GM18909 (cell line): ENCODE measurements around the gene PCBP3.
"Not testable (repeated sequence)": the region's sequence is repeated elsewhere in the genome, so short reads cannot be mapped to it uniquely, and the experiment has no call there.

Experiments
- ATAC-seq: cut with Tn5 transposase; IDR thresholded peaks from one replicate; pipeline ENCODE4 v1.9.1; 2021; ENCODE audit warnings: mild to moderate bottlenecking; ENCODE audit not compliant: unreplicated experiment, poor library complexity

PCBP3 gene

DNA sequence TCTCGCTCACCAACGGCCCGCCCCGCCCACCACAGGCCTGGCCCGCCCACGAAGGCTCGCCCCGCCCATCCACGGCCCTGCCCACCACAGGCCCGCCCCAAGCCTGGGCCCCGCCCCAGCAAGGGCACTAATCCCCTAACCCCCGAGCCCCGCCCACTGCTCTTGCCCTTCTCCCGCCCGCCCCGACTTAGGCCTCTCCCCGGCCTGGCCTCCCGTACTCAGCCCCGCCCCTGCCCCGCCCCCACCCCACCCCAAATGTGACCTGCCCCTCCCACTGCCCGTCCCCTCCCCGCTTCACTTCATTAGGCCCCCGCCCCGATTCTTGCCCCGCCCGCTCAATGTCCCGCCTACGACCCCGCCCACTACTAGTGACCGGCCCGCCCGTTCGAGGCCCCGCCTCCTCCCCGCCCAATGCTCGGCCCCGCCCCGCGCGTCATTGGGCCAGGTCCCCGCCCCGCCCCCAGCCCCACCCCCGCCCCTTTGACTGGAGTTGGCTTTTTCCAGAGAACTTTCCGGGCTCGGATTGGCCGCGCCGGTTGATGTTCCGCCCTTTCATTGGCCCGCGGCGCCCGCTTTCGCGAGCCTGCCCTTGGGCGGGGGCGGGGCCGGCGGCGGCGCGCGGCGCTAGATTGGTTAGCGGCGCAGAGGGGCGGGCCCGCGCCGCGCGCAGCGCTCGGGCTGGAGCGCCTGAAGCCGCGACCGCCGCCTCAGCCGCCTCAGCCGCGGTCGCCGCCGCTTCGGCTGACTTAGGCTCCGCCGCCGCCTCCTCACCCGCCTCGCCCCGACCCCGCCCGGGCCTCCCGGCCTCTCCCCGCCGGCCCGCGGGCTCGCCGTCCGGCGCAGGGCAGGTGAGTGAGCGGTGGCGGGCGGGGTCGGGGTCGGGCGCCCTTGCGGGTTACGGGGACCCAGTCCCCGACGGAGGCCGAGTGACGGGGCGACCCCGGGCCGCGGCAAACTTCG is at the start of gene PCBP3:
TSS of gene PCBP3 (plus strand) at position 705 of the 960 bp plus-strand sequence. CDS start 206,361 bp downstream, outside the sequence.
- peak; percentile 78 for ATAC-seq

DNA sequence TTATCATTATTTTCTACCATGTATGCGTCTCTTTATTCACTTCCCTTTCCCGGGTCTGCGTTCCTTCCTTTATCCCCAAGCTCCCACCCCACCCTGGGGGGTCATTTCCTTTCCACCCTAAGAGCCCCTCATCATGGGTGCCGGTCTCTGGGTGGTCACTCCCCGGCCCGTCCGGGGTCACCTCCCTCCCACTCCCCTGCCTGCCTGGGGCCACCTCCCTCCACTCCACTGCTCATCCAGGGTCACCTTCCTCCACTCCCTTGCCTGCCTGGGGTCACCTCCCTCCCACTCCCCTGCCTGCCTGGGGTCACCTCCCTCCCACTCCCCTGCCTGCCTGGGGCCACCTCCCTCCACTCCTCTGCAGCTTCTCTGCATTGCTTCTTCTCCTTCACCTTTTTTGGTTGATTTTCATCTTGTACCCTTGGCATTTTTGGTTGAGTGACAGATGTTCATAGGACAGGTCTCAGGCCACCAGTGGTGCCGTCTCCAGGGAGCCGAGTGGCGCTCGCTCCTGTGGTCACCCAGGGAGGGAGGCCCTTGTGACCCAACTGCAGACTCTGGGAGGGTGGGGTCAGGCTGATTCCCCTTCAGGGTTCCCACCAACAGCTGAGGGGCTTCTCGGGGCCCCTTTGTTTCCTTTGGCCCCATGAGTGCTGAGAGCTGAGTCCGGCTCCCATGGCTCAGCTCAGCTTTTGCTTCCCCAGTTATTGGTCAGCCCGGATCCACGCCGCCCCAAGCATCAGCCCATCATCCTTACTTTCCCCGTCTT is 48.6 kb upstream of the PCBP3 start:
- no peak for ATAC-seq

DNA sequence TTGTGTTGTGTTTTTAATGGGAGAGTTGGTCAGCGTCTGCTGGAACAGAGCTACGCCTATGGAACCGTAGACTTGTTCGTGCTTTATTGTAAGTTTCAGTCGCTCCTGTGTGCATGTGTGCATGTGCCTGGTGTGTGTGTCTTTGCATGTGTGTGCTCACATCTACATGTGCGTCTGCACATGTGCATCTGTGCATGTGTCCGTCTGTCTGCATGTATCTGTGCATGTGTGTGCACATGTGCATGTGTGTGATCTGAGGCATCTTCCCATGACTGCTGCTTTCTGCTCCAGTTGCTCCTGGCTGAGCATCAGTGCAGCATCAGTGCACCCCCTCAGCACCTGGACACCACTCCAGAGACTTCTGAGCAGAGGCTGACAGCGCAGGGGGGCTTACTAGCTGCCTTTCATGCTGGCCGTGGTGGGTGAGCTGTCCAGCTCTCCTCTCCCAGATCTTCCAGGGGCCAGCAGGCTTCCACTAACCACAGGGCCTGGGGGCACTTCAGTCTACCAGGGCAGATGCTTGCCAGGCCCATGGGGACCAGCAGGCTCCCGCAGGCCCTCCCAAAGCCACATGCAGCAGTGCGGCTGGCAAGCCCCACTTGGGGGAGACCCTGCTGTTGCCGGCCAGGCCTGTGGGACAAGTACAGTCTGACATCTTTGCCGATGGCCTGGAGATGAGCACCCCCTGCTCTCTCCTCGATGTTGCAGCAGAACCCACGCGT is 47.8 kb upstream of the PCBP3 start:
- ATAC-seq: no peak

DNA sequence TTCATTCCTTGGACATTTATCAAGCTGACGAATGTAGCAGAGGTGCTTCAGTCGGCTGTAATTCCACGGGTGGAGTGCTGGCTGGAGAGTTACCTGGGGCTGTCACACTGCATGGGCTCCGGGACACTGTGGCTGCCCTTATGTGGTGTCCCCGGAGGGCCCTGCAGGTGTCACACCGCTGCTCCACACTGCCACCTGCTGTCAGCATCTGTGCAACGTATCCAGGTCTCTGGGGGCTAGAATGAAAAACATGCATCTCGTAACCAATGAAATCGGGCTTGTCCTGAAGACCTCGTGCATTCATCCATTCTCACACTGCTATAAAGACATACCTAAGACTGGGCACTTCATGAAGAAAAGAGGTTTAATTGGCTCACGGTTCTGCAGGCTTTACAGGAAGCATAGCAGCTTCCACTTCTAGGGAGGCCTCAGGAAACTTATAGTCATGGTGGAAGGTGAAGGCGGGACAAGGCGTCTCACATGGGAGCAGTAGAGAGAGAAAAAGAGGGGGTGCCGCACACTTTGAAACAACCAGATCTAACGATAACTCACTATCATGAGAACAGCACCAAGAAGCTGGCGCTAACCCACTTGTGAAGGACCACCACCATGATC is 46.7 kb upstream of the PCBP3 start:
- ATAC-seq: no peak

DNA sequence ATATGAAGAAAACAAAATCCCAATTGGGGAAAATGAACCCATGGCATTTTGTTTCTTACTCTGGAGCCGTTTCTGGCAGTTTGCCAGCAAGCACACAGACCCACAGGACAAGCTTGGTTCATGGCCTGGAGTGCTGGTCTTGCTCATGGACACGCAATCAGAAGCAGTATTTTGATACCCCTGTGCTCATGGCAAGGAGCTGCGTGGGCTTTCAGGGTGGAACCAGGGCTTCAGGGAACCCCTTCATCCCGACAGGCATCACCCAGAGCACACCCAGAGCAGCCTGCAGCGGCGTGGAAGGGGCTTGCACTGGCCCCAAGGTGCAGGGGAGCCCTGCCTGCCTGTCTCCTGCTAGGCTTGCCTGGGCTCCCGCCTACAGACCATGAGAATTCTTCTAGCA is 45.4 kb upstream of the PCBP3 start:
- ATAC-seq: no peak

DNA sequence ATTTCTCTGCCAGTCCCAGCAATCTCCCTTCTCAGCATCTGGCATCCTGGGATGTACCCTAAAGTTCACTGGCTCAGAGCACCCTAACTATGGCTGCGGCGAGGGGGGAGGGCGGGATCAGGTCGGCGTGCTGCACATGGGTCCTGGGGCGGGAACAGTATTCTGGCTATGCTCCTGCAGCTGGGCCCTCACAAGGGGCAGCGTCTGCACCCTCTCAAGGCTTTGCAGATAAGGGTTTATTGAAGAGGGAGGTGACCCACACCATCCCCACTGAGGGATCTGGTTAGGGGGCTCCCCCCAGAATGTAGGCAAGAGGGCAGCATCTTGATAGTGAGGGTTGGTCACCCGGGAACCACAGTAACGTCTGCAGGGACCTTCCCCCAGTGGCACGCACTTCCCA is 44.9 kb upstream of the PCBP3 start:
- ATAC-seq: no peak

DNA sequence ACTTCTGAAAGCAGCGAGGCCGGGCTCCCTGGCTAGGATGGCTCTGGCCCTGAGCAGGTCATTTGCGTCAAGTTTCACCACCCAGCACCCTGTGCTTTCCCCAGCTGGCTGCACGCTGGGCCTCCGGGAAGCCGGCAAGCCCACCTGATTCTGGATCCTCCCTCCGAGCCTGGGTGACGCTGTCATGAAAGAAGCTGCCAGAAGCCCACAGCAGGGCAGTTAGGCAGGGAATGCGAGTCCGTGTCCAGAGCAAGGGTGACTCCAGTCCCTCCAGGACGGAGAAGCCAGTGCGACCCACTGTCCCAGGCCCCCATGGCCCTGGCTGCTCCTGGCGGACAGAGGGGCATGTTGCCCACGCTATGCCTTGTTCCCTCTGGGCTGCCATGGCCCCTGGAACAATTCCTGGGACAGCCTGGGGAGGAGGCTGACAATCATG is 44.4 kb upstream of the PCBP3 start:
- ATAC-seq: no peak

DNA sequence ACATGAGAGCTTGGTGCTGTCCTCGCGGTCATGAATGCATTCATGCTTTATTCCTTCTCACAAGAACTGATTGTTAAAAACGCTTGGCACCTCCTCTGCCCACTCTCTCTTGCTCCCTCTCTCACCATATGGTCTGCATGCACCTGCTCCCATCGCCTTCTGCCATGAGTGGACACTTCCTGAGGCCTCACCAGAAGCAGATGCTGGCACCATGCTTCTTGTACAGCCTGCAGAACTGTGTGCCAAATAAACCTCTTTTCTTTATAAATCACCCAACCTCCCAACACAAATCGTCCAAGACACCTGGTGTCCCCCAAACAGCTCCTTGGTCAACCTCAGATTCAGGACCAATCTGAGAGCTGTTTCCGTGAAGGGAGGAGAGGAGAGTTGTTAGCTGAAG is 43.3 kb upstream of the PCBP3 start:
- no peak for ATAC-seq

DNA sequence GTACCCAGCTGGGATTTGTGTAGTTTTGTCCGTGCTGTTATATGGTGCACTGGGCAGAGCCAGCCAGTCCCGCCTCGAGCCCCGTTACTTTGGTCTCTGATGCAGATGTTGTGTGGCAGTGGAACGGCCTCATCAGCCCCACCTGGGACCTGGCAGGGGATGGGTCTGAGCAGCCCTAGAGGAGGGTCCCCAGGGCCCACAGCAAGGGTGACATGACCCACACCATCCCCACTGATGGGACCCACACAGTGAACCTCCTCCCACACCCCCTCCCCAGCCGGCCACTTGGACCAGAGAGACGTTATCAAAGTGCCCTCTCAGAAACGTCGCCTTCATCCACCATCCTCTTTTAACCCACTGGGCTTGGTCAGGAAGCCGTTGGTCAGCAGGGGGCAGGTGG is 42.0 kb upstream of the PCBP3 start:
- ATAC-seq: no peak

DNA sequence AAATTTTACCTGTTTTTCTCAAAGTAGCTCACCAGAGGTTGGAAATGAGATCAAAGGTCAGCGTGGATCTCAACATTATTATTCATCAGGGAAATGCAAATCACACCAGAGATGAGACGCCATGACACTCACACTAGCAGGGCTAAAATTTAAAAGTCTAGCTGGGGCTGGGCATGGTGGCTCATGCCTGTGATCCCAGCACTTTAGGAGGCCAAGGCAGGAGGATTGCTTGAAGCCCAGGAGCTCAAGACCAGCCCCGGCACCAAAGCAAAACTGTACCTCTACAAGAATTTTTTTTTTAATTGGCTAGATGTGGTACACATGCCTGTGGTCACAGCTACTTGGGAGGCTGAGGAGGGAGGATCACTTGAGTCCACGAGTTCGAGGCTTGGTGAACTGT is 41.4 kb upstream of the PCBP3 start:
- ATAC-seq: no peak

DNA sequence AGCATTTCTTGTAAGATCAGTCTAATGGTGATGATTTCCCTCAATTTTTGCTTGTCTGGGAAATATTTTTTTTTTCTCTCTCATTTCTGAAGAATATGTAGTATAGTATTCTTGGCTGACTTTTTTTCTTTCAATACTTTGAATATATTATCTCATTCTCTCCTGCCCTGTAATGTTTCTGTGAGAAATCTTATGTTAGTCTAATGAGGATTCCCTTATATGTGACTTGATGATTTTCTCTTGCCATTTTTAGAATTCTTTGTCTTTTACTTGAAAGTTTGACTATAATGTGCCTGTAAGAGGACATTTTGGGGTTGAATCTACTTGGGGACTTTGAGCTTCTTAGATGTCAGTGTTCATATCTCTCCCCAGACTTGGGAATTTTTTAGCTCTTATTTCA is 40.0 kb upstream of the PCBP3 start:
- no peak for ATAC-seq

DNA sequence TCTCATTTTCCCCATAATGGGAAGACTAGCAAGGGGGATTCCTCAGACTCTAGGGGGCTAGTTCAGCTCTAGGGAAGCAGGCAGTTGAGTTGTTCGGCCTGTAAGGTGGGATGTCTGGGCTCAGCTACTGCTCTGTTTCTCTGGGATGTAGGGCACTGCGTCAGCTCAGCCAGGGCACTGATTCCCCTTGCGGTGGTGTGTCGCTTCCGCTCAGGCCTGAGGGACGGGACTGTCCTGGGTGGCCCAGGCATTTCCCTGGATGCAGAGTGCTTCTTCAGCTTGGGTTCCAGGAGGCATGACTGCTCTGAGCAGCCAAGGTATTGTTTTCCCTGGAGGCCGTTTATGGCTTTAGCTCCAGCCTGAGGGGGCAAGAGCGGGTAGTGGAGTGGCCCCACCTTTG is 38.8 kb upstream of the PCBP3 start:
- not testable (repeated sequence) for ATAC-seq

DNA sequence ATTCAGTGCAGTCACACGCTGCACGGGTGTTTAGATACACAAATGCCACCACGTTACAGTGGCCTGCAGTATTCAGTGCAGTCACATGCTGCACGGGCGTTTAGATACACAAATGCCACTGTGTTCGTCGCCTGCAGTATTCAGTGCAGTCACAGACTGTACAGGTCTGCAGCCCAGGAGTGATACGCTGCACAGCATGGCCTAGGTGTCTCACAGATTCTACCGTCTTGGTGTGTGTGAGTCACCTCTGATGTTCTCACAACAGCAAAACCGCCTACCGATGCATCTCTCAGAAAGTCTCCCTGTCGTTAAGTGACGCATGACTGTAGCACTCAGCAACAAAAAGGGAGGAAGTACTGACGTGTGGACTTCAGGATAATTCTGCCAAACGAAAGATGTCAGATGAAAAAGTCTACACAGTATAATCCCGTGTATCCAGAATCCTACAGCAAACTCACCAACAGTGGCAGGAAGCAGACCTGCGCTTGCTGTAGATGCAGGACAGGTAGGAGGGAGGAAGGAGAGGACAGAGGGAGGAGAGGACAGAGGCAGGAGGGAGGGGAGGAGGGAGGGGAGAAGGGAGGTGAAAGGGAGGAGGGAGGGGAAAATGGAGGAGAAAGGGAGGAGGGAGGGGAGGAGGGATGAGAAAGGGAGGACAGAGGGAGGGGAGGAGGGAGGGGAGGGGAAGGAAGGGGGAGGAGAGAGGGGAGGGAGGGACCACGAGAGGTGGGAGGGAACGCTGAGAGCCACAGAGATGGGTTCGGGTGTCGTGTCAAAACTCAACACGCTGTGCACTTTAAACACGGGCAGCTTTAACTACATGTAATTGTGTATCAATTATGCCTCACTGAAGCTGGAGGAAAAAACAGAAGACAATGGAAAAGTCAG is 36.3 kb upstream of the PCBP3 start:
- no peak for ATAC-seq

DNA sequence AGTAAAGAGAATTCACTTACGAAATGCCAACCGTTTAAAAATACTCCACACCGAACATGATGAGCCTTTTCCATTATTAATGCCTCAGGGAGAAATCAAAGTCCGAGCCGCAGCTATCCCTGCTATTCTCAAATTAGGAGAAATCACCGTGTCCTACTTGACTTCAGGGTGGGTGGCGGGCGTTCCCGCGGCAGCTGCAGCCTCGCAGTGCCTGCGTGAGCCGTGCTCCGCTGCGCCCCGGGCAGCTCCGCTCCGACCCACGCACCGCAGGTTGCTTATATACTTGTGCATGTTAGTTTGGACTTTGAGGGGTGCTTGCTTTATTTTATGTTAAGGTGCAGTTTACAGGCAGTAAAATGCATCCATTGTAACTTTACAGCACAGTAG is 35.6 kb upstream of the PCBP3 start:
- ATAC-seq: no peak

DNA sequence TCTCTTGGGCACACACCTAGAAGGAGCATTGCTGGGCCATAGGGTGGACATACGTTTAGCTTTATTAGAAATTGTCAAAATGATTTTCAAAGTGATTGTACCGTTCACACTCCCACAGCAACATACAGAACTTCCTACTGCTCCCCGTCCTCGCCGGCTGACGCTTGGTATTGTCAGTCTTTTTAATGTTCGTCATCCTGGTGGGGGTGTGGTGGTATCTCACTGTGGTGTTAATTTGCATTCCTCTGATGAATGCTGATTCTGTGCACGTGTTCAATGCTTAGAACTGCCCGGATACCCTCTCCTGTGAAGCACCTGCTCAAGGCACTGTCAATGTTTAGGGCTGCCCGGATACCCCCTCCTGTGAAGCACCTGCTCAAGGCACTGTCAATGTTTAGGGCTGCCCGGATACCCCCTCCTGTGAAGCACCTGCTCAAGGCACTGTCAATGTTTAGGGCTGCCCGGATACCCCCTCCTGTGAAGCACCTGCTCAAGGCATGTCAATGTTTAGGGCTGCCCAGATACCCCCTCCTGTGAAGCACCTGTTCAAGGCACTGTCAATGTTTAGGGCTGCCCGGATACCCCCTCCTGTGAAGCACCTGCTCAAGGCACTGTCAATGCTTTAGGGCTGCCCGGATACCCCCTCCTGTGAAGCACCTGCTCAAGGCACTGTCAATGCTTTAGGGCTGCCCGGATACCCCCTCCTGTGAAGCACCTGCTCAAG is 34.6 kb upstream of the PCBP3 start:
- ATAC-seq: not testable (repeated sequence)

DNA sequence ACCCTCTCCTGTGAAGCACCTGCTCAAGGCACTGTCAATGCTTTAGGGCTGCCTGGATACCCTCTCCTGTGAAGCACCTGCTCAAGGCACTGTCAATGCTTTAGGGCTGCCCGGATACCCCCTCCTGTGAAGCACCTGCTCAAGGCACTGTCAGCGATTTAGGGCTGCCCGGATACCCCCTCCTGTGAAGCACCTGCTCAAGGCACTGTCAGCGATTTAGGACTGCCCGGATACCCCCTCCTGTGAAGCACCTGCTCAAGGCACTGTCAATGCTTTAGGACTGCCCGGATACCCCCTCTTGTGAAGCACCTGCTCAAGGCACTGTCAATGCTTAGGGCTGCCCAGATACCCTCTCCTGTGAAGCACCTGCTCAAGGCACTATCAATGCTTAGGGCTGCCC is 33.9 kb upstream of the PCBP3 start:
- not testable (repeated sequence) for ATAC-seq

DNA sequence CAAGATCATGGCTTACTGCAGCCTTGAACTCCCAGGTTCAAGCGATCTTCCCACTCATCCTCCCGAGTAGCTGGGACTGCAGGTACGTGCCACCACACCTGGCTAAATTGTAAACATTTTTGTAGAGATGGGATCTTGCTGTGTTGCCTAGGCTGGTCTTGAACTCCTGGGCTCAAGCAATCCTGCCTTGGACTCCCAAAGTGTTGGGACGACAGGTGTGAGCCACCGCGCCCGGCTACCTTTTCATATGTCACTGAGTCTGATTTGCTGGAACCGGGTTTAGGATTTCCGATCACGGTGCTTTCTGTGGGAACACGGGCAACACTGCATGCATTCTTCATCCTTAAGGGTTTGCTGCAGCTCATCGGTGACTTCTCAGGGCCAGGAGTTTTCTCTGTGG is 32.2 kb upstream of the PCBP3 start:
- no peak for ATAC-seq

DNA sequence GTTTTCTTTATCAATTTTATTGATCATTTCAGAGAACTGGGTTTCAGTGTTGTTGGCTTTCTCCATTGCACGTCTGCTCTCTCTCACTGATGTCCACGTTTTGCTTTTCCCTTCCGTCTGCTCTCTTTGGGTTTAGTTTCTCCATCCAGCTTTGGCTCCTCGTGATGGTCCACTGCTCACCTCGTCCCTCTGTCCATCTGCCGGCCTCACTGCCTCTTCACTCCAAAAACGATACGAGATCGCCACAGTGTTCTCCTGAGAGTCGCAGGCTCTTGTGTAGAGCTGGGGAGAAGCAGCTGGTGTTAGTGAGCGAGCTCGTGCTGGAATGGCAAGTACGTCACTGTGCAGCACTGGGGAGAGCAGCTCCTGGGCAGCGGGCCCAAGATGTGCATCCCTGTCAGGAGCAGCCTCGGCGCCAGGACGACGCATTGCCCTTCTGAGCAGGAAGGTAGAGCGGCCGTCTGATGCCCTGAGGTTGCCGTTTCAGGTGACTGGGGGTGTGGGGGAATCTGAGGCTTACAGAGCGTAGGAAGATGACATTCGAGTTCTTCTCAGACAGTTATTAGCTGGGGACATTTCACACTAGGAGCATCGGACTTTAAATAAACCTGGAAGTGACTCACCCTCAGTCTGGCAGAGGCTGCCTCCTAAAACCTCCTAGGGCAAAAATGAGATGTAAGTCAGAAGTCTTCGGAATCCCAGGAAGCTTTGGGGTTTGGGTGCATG is 31.4 kb upstream of the PCBP3 start:
- ATAC-seq: no peak
